Endothelial cell of umbilical vein (primary cell): Measurements from ENCODE around the gene SMARCAD1.

Experiments used
- EZH2 ChIP-seq: IDR thresholded peaks from 2 replicates; pipeline ENCODE4 v1.6.1; 2012; ENCODE audit warnings: borderline replicate concordance, low read depth, mild to moderate bottlenecking, moderate library complexity, low read length, inconsistent platforms; ENCODE audit not compliant: severe bottlenecking
- FOS ChIP-seq: IDR thresholded peaks from 2 replicates; pipeline ENCODE4 v1.6.1; 2011; ENCODE audit warnings: mild to moderate bottlenecking, low read length, moderate library complexity, borderline replicate concordance; ENCODE audit not compliant: insufficient read depth
- GATA2 ChIP-seq: IDR thresholded peaks from 2 replicates; pipeline ENCODE4 v1.7.0; 2011; ENCODE audit warnings: low read depth, mild to moderate bottlenecking, moderate library complexity, mixed read lengths, low read length; ENCODE audit not compliant: insufficient read length, insufficient read depth
- JUN ChIP-seq: IDR thresholded peaks from 2 replicates; pipeline ENCODE4 v1.6.1; 2011; ENCODE audit warnings: borderline replicate concordance, low read depth; ENCODE audit not compliant: insufficient read length, insufficient read depth
- MYC ChIP-seq: IDR thresholded peaks from one replicate; pipeline ENCODE4 v1.6.1; 2011; ENCODE audit warnings: mild to moderate bottlenecking, low read depth, low read length
- POLR2A ChIP-seq: IDR thresholded peaks from 2 replicates; pipeline ENCODE4 v1.6.1; 2012; ENCODE audit warnings: low read depth, mild to moderate bottlenecking, control low read depth, low read length
- POLR2AphosphoS5 ChIP-seq: IDR thresholded peaks from 2 replicates; pipeline ENCODE4 v1.6.1; 2012; ENCODE audit warnings: low read depth, mild to moderate bottlenecking, control low read depth, low read length, moderate library complexity; ENCODE audit not compliant: insufficient read depth
- TF ChIP-seq, protein P1 (sequence below), 2 donors: IDR thresholded peaks; 1 replicate in 1 of 2; 2 replicates in 1 of 2; pipeline ENCODE4 v1.5.1; 2011; ENCODE audit warnings: low read length in 2 of 2, mild to moderate bottlenecking in 2 of 2, moderate library complexity in 2 of 2, control low read depth in 1 of 2, inconsistent platforms in 1 of 2, low read depth in 1 of 2; ENCODE audit not compliant: insufficient read depth in 1 of 2; ENCODE audit errors: extremely low read depth in 1 of 2

DNA sequence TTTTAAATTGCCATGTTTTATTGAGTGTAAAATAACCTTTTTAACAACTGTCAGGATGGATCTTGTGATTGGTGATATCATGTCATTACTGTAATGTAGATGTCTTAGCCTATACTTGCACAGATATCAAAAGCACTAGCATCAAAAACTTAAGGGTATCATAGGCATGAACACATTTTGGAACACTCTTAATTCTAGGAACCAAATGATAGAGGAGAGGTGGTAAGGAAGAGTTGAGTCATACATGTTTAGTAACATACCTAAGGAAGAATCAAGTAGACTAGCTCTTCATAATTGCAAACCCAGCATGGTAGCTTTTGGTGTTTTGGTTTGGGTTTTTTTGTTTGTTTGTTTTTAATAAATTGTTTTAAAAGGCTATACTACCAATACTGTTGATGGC is 43.4 kb downstream of the SMARCAD1 start:
- TF ChIP-seq, protein P1, sequence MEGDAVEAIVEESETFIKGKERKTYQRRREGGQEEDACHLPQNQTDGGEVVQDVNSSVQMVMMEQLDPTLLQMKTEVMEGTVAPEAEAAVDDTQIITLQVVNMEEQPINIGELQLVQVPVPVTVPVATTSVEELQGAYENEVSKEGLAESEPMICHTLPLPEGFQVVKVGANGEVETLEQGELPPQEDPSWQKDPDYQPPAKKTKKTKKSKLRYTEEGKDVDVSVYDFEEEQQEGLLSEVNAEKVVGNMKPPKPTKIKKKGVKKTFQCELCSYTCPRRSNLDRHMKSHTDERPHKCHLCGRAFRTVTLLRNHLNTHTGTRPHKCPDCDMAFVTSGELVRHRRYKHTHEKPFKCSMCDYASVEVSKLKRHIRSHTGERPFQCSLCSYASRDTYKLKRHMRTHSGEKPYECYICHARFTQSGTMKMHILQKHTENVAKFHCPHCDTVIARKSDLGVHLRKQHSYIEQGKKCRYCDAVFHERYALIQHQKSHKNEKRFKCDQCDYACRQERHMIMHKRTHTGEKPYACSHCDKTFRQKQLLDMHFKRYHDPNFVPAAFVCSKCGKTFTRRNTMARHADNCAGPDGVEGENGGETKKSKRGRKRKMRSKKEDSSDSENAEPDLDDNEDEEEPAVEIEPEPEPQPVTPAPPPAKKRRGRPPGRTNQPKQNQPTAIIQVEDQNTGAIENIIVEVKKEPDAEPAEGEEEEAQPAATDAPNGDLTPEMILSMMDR (IDR thresholded peaks at IDR 0.05; ENCODE audit: extremely low read depth in 1 of 2, insufficient read depth in 1 of 2, low read depth in 1 of 2, low read length in 2 of 2): no peak
- TF ChIP-seq EZH2 (no peak), POLR2A (no peak), FOS (no peak), GATA2 (no peak), POLR2AphosphoS5 (no peak), JUN (no peak), MYC (no peak)
